ENCODE results near the gene ARID1A. TPM values are rescaled to one million over a fixed set of nuclear protein-coding genes. Genes with fewer than 3 reads are reported as not detected.

ARID1A gene
- total and polyA plus RNA-seq, 9 of the 15 experiments (the other 6 are each of a cell fraction or from before 2014, with no cell fraction given): 8.3 to 88.3 (median 22.5) TPM

DNA sequence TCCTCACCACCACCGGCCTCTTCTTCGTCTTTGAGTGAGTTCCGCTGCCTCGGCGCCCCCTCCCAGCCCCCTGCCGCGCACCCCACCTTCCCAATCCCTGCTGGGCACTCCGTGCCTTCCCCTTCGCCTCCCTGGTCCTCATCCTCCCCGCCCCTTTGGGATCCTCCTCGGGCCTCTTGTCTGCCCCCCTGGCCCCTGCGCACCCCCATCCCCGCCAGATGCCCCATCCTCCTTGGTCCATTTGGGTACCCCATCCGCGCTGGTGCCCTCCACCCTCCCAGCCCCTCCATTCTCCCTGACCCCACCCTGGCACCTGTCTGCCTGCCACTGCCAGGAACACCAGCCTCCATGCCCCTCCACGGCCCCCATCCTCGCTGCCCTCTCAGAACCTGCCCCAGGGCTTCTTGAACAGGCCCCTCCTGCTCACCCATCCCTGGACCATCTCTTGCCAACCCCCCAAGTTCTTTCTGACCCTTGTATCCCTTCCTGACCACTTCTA is 131.3 kb downstream of the ARID1A start (continued):
- TF ChIP-seq, protein P1, sequence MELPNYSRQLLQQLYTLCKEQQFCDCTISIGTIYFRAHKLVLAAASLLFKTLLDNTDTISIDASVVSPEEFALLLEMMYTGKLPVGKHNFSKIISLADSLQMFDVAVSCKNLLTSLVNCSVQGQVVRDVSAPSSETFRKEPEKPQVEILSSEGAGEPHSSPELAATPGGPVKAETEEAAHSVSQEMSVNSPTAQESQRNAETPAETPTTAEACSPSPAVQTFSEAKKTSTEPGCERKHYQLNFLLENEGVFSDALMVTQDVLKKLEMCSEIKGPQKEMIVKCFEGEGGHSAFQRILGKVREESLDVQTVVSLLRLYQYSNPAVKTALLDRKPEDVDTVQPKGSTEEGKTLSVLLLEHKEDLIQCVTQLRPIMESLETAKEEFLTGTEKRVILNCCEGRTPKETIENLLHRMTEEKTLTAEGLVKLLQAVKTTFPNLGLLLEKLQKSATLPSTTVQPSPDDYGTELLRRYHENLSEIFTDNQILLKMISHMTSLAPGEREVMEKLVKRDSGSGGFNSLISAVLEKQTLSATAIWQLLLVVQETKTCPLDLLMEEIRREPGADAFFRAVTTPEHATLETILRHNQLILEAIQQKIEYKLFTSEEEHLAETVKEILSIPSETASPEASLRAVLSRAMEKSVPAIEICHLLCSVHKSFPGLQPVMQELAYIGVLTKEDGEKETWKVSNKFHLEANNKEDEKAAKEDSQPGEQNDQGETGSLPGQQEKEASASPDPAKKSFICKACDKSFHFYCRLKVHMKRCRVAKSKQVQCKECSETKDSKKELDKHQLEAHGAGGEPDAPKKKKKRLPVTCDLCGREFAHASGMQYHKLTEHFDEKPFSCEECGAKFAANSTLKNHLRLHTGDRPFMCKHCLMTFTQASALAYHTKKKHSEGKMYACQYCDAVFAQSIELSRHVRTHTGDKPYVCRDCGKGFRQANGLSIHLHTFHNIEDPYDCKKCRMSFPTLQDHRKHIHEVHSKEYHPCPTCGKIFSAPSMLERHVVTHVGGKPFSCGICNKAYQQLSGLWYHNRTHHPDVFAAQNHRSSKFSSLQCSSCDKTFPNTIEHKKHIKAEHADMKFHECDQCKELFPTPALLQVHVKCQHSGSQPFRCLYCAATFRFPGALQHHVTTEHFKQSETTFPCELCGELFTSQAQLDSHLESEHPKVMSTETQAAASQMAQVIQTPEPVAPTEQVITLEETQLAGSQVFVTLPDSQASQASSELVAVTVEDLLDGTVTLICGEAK (IDR thresholded peaks at IDR 0.05): peak; percentile 40; the same call in 1 of the 2 replicates
- TF ChIP-seq, protein P1 (CRISPR knock-in tag; IDR thresholded peaks at IDR 0.05): no peak
- TF ChIP-seq NEUROD1 (IDR thresholded peaks at IDR 0.05; ENCODE audit: borderline replicate concordance, low read depth, low read length, partially characterized antibody) (no peak), POLR2G (IDR thresholded peaks at IDR 0.05; ENCODE audit: low read depth, low read length) (no peak), ZNF57 (CRISPR knock-in tag; IDR thresholded peaks at IDR 0.05) (no peak)

Measured in K562 (cell line).